GM21423 (cell line): ENCODE measurements around the gene CACNA2D3.
"Not testable (repeated sequence)": the region's sequence is repeated elsewhere in the genome, so short reads cannot be mapped to it uniquely, and the experiment has no call there.

ENCODE experiments used
- ATAC-seq: cut with Tn5 transposase; IDR thresholded peaks from one replicate; pipeline ENCODE4 v1.9.1; 2021; ENCODE audit warnings: mild to moderate bottlenecking, moderate library complexity; ENCODE audit not compliant: unreplicated experiment

Gene CACNA2D3

DNA sequence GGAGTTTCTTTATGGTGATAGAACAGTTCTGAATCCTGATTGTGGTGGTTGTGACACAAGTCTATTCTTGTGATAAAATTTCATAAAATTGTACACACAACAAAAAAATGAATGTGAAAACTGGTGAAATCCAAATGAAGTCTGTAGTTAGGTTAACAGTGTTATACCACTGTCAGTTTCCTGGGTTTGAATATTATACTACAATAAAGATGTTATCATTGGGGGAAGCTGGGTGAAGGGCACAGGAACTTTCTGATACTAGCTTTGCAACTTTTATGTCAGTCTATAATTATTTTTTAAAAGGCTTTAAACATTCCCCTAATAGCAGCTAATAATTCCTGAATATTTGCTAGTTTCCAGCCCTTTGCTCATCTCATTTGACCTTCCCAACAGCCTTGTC, 485.7 kb downstream of the CACNA2D3 start:
- no peak for ATAC-seq

DNA sequence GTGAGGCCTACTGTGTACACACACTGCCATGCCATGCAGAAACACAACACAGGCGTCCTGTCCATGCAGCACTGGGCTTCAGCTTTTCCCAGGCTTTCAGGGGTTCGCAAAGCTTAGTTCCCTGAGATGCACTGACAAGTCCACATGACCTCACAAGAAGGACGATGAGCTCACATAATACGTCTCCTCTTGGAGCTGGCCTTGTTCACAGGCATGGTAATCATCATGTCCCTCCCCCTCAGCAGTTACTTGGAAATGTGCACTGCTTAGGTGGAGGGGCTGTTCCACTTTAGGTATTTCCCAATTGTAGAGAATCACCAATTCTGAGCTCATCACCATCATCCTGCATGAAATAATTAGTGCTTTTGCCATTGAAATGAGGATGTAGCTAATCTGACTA, 496.7 kb downstream of the CACNA2D3 start:
- ATAC-seq: no peak

GRCh38 chr3:54619531-54619930, 497.2 kb downstream of the CACNA2D3 start:
- ATAC-seq: no peak

- ATAC-seq: no peak
Measured at GRCh38 chr3:54621184-54621583, 498.8 kb downstream of the CACNA2D3 start.

DNA sequence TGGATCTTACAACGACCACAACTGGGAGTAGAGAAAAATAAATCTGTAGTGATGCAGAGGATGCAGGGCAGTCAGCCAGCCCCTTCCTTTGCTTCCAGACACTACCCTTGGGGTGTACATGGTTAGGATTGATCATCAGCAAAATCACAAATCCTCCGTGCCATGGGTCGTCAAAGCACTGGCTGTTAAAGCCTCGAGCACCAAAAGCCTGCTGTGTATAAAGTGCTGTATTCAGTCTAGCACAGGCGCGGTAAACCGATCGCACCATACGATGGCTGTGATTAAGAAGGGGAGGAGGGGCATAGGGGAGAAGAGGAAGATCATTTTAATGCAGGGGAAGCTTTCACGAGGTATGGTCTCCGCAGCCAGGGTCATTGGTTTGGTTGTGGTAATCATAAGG, 500.3 kb downstream of the CACNA2D3 start:
- ATAC-seq: no peak

- no peak for ATAC-seq
Measured at GRCh38 chr3:54625805-54626787, 503.7 kb downstream of the CACNA2D3 start.

GRCh38 chr3:54628888-54629441, 506.6 kb downstream of the CACNA2D3 start:
- ATAC-seq: no peak

GRCh38 chr3:54630101-54630623, 507.8 kb downstream of the CACNA2D3 start:
- ATAC-seq: no peak

DNA sequence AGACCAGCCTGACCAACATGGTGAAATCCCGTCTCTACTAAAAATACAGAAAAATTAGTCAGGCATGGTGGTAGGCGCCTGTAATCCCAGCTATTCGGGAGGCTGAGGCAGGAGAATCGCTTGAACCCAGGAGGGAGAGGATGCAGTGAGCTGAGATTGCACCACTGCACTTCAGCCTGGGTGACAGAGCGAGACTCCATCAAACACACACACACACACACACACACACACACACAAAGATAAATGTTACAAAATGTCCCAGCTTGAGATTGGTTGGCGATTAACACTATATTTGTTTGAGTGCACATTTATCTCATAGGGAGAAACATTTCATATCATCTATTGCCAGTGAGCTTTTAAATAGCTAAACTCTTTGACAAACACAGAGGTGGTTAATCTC, 508.6 kb downstream of the CACNA2D3 start:
- ATAC-seq: not testable (repeated sequence)

DNA sequence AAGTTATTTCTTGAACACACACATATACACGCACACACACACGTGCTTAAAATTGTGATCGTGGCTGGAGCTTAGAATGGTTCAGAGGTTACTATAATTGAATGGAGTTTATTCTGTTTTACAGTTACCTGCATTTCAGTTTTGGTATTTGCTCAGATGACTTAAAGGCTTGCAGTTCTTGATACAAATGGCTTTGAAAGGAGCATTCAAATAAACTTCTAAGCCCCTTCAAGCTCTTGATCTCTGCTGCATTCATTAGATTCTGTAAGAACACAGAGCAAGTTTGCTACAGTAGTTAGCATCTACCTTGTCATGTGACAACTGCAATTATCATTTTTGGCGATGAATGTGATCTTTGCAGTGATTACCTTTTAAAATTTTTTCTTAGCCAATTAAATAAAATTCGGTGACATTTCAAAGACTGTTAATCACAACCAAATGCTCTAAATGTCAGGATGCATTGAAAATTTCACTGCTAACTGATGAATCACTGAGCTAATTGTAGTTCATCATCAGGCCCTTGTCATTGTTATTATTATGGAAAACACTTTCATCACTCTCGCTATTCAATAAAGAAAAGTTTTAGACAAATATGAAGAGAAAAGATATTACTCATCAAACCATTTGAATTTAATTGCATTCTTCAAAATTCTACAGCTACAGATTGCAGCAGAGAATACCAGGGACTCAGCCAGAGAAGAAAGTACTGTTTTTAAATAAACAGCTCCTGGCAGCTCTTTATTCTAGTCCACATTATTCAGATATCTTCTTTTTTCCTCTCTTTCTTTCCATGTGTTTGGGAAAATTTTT, 509.4 kb downstream of the CACNA2D3 start:
- no peak for ATAC-seq

- ATAC-seq: no peak
Measured at GRCh38 chr3:54632326-54632665, 509.9 kb downstream of the CACNA2D3 start.

GRCh38 chr3:54632834-54633233, 510.5 kb downstream of the CACNA2D3 start:
- no peak for ATAC-seq

DNA sequence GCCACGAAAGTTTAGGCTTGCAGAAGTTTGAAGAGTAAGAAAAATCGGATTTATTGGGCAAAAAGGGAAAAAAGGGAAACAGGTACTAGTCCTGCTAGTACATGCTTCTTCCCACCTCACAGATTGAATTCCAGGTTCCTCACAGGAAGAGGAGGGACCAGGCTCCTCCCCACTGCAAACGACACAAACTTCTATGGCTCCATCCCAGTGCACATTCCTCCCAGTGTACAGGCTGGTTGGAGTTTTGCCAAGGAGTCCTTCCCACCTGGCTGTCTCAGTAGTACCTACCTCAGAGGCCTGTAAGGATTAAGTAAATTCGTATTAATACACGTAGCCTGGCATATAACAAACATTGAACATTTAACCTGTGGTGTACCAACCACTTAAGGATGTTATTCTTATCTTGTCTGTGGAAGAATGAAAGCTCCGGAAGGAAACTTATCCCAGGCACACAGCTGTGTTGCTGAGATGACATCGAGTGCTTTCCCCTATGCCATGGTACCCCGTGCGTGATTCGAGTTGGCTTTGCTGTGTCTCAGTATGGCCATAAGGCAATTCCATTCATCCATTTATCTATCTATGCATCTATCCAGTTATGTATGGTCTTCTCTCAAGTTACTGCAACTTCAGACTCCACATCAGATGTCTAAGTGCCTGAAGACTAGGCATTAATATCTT, 511.2 kb downstream of the CACNA2D3 start:
- no peak for ATAC-seq

DNA sequence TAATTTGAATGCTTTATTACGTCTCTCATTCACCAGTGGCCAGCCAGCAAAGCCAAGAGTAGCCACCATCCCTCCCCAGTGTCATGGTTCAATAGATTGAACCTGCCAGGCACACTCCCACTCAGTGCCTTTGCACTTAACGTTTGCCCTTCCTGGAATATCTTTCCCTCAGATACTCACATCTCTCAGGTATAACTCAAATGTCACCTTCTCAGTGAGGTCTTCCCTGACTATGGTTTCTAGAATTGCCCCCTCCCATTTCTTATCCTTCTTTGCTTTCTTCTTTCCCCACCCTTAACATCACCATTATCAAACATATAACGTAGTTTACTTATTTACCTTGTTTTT, 511.7 kb downstream of the CACNA2D3 start:
- no peak for ATAC-seq

DNA sequence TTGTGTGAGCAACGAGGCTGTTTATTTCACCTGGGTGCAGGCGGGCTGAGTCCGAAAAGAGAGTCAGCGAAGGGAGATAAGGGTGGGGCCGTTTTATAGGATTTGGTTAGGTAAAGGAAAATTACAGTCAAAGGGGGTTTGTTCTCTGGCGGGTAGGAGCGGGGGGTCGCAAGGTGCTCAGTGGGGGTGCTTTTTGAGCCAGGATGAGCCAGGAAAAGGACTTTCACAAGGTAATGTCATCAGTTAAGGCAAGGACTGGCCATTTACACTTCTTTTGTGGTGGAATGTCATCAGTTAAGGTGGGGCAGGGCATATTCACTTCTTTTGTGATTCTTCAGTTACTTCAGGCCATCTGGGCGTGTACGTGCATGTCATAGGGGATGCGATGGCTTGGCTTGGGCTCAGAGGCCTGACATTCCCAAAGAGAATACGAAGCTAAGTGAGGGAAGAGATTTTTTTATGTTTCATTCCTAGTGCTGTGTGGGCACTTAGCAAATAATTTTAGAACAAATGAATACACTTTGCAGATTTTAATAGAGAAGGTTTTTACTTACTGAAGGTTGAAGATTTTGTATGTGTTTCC, 517.5 kb downstream of the CACNA2D3 start:
- ATAC-seq: not testable (repeated sequence)

GRCh38 chr3:54641226-54642014, 519.1 kb downstream of the CACNA2D3 start:
- no peak for ATAC-seq

DNA sequence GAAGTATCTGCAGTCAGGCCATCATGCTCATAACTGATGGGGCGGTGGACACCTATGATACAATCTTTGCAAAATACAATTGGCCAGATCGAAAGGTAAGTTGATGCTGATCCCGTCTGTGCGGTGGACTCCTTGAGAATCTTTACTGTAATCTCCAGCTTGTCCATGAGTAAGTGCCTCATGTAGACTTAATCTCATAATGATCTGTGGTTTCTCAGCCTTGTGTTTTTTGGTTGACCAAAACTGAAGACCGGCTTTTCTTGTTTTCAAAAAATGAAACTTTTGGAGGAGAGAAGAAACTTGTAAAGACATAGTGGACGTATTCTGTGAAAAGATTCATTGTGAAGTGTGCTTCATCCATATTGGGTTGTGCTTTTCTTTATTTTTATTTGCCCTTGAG, 519.8 kb downstream of the CACNA2D3 start:
- no peak for ATAC-seq

DNA sequence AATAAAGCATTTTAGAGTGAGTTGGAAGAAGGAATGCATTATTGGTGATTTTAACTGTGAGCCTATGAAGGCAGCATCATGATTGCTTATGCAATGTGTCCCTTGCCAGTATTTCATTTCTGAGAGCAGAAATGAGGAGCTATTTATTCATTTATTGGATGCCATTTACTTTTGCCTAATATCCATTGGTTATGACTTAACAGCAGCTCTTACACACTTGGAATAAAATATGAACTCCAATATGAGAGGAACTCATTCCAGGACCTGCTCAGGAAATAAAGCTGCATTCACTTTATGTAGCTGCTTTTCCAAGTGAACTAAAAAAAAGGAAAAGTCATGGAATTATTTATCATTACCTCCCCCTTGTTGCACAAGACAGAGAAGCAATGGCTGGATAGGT, 525.4 kb downstream of the CACNA2D3 start:
- no peak for ATAC-seq

DNA sequence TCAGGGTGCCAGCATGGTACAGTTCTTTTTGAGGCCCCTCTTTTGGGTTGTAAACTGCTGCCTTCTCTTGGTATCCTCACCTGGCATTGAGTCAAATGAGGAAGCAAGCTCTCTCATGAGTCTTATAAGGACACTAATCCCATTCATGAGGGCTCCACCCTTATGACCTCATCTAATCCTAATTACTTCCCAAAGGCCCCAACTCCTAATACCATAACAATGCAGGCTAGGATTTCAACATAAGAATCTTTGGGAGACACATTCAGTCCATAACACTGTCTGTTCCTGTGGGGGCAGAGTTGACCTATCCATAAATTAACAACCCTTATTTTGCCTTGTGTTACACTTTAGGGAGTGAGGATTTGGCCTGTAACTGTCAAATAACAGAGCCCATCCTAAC, 527.2 kb downstream of the CACNA2D3 start:
- ATAC-seq: no peak
